Measurements from ENCODE around the gene OTOG.

GRCh38 chr11:17603056-17603825 is 56.2 kb downstream of the OTOG start:
- no peak for TF ChIP-seq MAX (IDR thresholded peaks at IDR 0.05)
- no peak for TF ChIP-seq CREB1 (IDR thresholded peaks at IDR 0.05; ENCODE audit: low read depth)
- no peak for TF ChIP-seq EP300 (IDR thresholded peaks at IDR 0.05; ENCODE audit: borderline replicate concordance)
- TF ChIP-seq RAD21 (IDR thresholded peaks at IDR 0.05; ENCODE audit: low read depth) = no peak
- TF ChIP-seq TAF1 (IDR thresholded peaks at IDR 0.05; ENCODE audit: low read depth) = no peak
- TF ChIP-seq NFIC (IDR thresholded peaks at IDR 0.05) = no peak
- TF ChIP-seq EGR1 (IDR thresholded peaks at IDR 0.05) = no peak
- TF ChIP-seq TCF12 (IDR thresholded peaks at IDR 0.05; ENCODE audit: low read depth) = no peak
- no peak for TF ChIP-seq CEBPB (IDR thresholded peaks at IDR 0.05)
- no peak for TF ChIP-seq FOXM1 (IDR thresholded peaks at IDR 0.05; ENCODE audit: borderline replicate concordance, low read depth)
- TF ChIP-seq YY1 (IDR thresholded peaks at IDR 0.05; ENCODE audit: low read depth) = no peak
- no peak for TF ChIP-seq REST (IDR thresholded peaks at IDR 0.05; ENCODE audit: low read depth)
- TF ChIP-seq TEAD4 (IDR thresholded peaks at IDR 0.05) = no peak

Data from Ishikawa (cell line).